K562 (cell line): ENCODE measurements around the gene ANKRD44.

Source experiments
- CHD1 ChIP-seq: fragments of 200-600 bp; sonication (generic); IDR thresholded peaks from one replicate; pipeline ENCODE4 v1.6.1; 2012; ENCODE audit warnings: mild to moderate bottlenecking, moderate library complexity, low read length, inconsistent platforms
- EGR1 ChIP-seq: fragments of 450-650 bp; conservative IDR thresholded peaks from 2 replicates; pipeline ENCODE4 v1.6.1; 2017; ENCODE audit warnings: mild to moderate bottlenecking
- FOXA1 ChIP-seq: fragments of 450-650 bp; IDR thresholded peaks from 2 replicates; pipeline ENCODE4 v1.6.1; 2016; ENCODE audit warnings: mild to moderate bottlenecking, borderline replicate concordance
- FOXJ3 ChIP-seq: sonication (generic); formaldehyde crosslinking; IDR thresholded peaks from 2 replicates; pipeline ENCODE4 v1.4.0; 2020; ENCODE audit warnings: mild to moderate bottlenecking, missing genetic modification reagents
- NR3C1 ChIP-seq: sonication (generic); formaldehyde crosslinking; IDR thresholded peaks from 2 replicates; pipeline ENCODE4 v1.8.1; 2022; ENCODE audit warnings: missing genetic modification reagents
- POLR2A ChIP-seq: fragments of 450-650 bp; conservative IDR thresholded peaks from 2 replicates; pipeline ENCODE4 v1.6.1; 2016
- RCOR1 ChIP-seq, 2 experiments: IDR thresholded peaks; 2 replicates each; pipeline ENCODE4 v1.6.1; 2012; ENCODE audit warnings: low read depth in 2 of 2, low read length in 2 of 2, borderline replicate concordance in 1 of 2, improper control_type of control experiment in 1 of 2
- TCF7 ChIP-seq: sonication (generic); IDR thresholded peaks from 2 replicates; pipeline ENCODE4 v1.6.1; 2016; ENCODE audit warnings: antibody characterized with exemption, borderline replicate concordance
- TF ChIP-seq, protein P1 (sequence below), 3 experiments: IDR thresholded peaks in 2 of 3; conservative IDR thresholded peaks in 1 of 3; 2 replicates each; pipeline ENCODE4 v1.5.1; 2011 to 2012; ENCODE audit warnings: low read length in 3 of 3, mild to moderate bottlenecking in 3 of 3, control low read depth in 2 of 3, improper control_type of control experiment in 1 of 3, inconsistent platforms in 1 of 3, low read depth in 1 of 3, mixed read lengths in 1 of 3, moderate library complexity in 1 of 3; ENCODE audit not compliant: insufficient read depth in 2 of 3
- TF ChIP-seq, protein P2 (sequence below): fragments of 250-450 bp; sonication (Bioruptor Pico); IDR thresholded peaks from 2 replicates; pipeline ENCODE4 v1.8.0; 2022; ENCODE audit warnings: moderate library complexity, mild to moderate bottlenecking, inconsistent platforms

DNA sequence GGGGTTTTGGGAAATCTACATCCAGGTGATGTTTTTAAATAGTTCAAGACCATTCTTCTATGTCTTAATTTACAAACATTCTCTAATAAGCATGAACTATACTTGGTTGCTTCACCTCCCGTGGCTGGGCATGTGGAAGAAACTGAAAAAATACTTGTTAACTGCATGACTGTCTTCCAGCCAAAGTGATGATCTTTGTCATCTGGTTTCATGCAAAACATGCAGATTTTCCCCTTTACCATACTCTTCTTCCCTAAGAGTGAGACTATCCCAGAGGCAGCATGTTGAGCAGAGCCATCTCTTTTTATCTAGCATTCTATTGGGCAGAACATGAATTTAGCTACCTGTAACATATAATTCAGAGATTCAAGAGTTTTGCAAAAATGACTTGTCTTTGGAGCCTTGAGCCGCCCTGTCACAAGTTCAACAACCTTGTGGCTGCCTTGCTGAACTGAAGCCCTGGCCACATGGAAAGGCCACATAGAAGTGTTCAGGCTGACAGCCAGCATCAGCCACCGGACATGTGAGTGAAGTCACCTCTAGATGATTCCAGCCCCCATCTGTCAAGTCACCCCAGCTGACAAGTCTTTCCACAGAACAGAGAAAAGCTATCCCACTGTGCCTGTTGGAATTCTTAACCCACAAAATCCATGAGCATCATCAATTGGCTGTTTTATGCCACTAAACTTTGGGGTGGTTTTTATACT, 142.8 kb downstream of the ANKRD44 start:
- TF ChIP-seq POLR2A (no peak), FOXJ3 (CRISPR knock-in tag) (no peak), FOXA1 (no peak), RCOR1 (IDR thresholded peaks at IDR 0.05; ENCODE audit: borderline replicate concordance in 1 of 2, low read depth in 2 of 2, low read length in 2 of 2) (no peak), EGR1 (no peak), NR3C1 (no peak), CHD1 (no peak), TCF7 (no peak)
- TF ChIP-seq, protein P1, sequence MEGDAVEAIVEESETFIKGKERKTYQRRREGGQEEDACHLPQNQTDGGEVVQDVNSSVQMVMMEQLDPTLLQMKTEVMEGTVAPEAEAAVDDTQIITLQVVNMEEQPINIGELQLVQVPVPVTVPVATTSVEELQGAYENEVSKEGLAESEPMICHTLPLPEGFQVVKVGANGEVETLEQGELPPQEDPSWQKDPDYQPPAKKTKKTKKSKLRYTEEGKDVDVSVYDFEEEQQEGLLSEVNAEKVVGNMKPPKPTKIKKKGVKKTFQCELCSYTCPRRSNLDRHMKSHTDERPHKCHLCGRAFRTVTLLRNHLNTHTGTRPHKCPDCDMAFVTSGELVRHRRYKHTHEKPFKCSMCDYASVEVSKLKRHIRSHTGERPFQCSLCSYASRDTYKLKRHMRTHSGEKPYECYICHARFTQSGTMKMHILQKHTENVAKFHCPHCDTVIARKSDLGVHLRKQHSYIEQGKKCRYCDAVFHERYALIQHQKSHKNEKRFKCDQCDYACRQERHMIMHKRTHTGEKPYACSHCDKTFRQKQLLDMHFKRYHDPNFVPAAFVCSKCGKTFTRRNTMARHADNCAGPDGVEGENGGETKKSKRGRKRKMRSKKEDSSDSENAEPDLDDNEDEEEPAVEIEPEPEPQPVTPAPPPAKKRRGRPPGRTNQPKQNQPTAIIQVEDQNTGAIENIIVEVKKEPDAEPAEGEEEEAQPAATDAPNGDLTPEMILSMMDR (IDR thresholded peaks at IDR 0.05 in 2 of 3, conservative IDR thresholded peaks at IDR 0.05 in 1 of 3; ENCODE audit: insufficient read depth in 2 of 3, low read depth in 1 of 3, low read length in 3 of 3), result no peak
- TF ChIP-seq, protein P2, sequence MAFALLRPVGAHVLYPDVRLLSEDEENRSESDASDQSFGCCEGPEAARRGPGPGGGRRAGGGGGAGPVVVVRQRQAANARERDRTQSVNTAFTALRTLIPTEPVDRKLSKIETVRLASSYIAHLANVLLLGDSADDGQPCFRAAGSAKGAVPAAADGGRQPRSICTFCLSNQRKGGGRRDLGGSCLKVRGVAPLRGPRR (CRISPR knock-in tag), result no peak
